Calu3 (cell line): ENCODE results near the gene NR1D1. TPM values are rescaled to one million over a fixed set of nuclear protein-coding genes. Genes with fewer than 3 reads are reported as not detected.

Experiments used
- BruUV-seq: library from RNA; stranded (reverse); fragments of 400-500 nt; replicated peaks from 2 replicates; lab custom pipeline; 2021; lab: Mats Ljungman, UMichigan
- CTCF ChIA-PET: fragments of 300-600 bp; sonication (Branson Sonifier 250); formaldehyde crosslinking; loops from one replicate; lab custom pipeline; 2022; ENCODE audit warnings: antibody characterized with exemption; lab: Charles Lee
- DNase-seq: peaks from one replicate; pipeline ENCODE4 v3.0.0; 2022
- H3K27ac Mint-ChIP-seq: one replicate; pipeline ENCODE4 v1.8.0; 2022; ENCODE audit warnings: mixed read lengths; ENCODE audit not compliant: unreplicated experiment
- H3K27me3 Mint-ChIP-seq: one replicate; pipeline ENCODE4 v1.8.0; 2022; ENCODE audit warnings: mixed read lengths; ENCODE audit not compliant: unreplicated experiment
- H3K36me3 Mint-ChIP-seq: one replicate; pipeline ENCODE4 v1.8.0; 2022; ENCODE audit warnings: mild to moderate bottlenecking, moderate library complexity, mixed read lengths; ENCODE audit not compliant: insufficient read depth, unreplicated experiment
- H3K4me1 Mint-ChIP-seq: one replicate; pipeline ENCODE4 v1.8.0; 2022; ENCODE audit warnings: mild to moderate bottlenecking, low read depth, mixed read lengths; ENCODE audit not compliant: unreplicated experiment
- H3K4me3 Mint-ChIP-seq: one replicate; pipeline ENCODE4 v1.8.0; 2022; ENCODE audit warnings: mild to moderate bottlenecking, low read depth, moderate library complexity, mixed read lengths; ENCODE audit not compliant: unreplicated experiment
- H3K9me3 Mint-ChIP-seq: one replicate; pipeline ENCODE4 v1.8.0; 2022; ENCODE audit warnings: low read depth, mixed read lengths; ENCODE audit not compliant: unreplicated experiment
- intact Hi-C: fragments of 100-400 bp; cut with micrococcal nuclease; formaldehyde crosslinking; loops from one replicate; pipeline ENCODE4 v1.10.0; 2022; ENCODE audit not compliant: unreplicated experiment
- total RNA-seq: library from RNA; stranded (reverse); gene quantifications from 2 replicates; pipeline ENCODE4 v1.2.3, GENCODE V29; 2022
- TF ChIP-seq, protein P1 (sequence below): fragments of 200-600 bp; IDR thresholded peaks from one replicate; pipeline ENCODE4 v1.8.0; 2022; ENCODE audit warnings: antibody characterized with exemption; ENCODE audit not compliant: unreplicated experiment

The NR1D1 gene
- total RNA-seq, 1 experiment from 2014 or later, result 36.4 TPM

GRCh38 chr17:40097931-40098845, 2.2 kb downstream of the NR1D1 start:
- H3K27ac Mint-ChIP-seq, result peak overlapping the region; percentile 85
- intact Hi-C loops, result loop anchor here (5.0 kb wide), 2 partner anchors 391 to 481 kb away; no protein-coding TSS in a partner anchor
- no TSS peak for BruUV-seq
- peaks cover 64% of the 10 kb centered on the region for H3K4me1 Mint-ChIP-seq
- H3K27me3 Mint-ChIP-seq, result no peaks in the 10 kb centered on the region
- TF ChIP-seq, protein P1, sequence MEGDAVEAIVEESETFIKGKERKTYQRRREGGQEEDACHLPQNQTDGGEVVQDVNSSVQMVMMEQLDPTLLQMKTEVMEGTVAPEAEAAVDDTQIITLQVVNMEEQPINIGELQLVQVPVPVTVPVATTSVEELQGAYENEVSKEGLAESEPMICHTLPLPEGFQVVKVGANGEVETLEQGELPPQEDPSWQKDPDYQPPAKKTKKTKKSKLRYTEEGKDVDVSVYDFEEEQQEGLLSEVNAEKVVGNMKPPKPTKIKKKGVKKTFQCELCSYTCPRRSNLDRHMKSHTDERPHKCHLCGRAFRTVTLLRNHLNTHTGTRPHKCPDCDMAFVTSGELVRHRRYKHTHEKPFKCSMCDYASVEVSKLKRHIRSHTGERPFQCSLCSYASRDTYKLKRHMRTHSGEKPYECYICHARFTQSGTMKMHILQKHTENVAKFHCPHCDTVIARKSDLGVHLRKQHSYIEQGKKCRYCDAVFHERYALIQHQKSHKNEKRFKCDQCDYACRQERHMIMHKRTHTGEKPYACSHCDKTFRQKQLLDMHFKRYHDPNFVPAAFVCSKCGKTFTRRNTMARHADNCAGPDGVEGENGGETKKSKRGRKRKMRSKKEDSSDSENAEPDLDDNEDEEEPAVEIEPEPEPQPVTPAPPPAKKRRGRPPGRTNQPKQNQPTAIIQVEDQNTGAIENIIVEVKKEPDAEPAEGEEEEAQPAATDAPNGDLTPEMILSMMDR, result no peak
- CTCF ChIA-PET, result interaction anchor here (0.6 to 16.6 kb wide), 56 partner anchors 9 to 898 kb away, joined by 3 to 1006 read pairs (median 4); partner anchors contain the start of genes CASC3, CDC6, CSF3 and ERBB2
- H3K4me3 Mint-ChIP-seq, result peak overlapping the region; percentile 80
- H3K9me3 Mint-ChIP-seq, result no peaks in the 10 kb centered on the region
- DNase-seq, result peak; percentile 87
- peaks cover 86% of the 10 kb centered on the region for H3K36me3 Mint-ChIP-seq

DNA sequence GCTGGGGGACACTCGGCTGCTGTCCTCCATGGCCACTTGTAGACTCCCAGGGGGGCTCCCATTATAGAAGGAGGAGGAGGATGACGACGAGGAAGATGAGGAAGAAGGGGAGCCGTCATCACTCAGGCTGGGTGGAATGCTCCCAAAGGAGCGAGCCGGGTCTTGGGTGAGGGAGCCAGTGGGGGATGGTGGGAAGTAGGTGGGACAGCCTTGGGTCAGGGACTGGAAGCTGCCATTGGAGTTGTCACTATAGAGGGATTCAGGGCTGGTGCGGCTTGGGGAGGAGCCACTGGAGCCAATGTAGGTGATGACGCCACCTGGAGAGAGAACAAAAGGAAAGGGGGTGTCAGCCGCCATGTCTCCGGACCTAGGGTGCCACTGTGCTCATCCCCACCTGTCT, 3.3 kb downstream of the NR1D1 start:
- DNase-seq, result no peak
- no peaks in the 10 kb centered on the region for H3K9me3 Mint-ChIP-seq
- H3K36me3 Mint-ChIP-seq, result peaks cover 85% of the 10 kb centered on the region
- peak overlapping the region; percentile 1 for H3K27ac Mint-ChIP-seq
- CTCF ChIA-PET, result interaction anchor here (0.5 to 16.6 kb wide), 10 partner anchors 16 to 367 kb away, joined by 4 to 1006 read pairs (median 8); partner anchors contain the start of genes CSF3, MED24 and THRA
- H3K27me3 Mint-ChIP-seq, result no peaks in the 10 kb centered on the region
- BruUV-seq, result no TSS peak
- H3K4me3 Mint-ChIP-seq, result no peak overlapping the region
- H3K4me1 Mint-ChIP-seq, result peaks cover 54% of the 10 kb centered on the region
- intact Hi-C loops, result loop anchor here (5.0 kb wide), 2 partner anchors 390 to 480 kb away; no protein-coding TSS in a partner anchor
- TF ChIP-seq, protein P1, result no peak

GRCh38 chr17:40095944-40096791, 4.2 kb downstream of the NR1D1 start:
- peaks cover 45% of the 10 kb centered on the region for H3K4me1 Mint-ChIP-seq

More at GRCh38 chr17:40095944-40096791, 4.2 kb downstream of the NR1D1 start:
- Mint-ChIP-seq H3K4me3 (no peak overlapping the region), H3K36me3 (peaks cover 77% of the 10 kb centered on the region), H3K9me3 (no peaks in the 10 kb centered on the region), H3K27me3 (no peaks in the 10 kb centered on the region), H3K27ac (no peak overlapping the region)
- TF ChIP-seq, protein P1, result no peak
- CTCF ChIA-PET, result interaction anchor here (0.7 to 16.6 kb wide), 5 partner anchors 17 to 1358 kb away, joined by 3 to 1006 read pairs (median 7); partner anchors contain the start of genes MED24 and THRA
- intact Hi-C loops, result loop anchor here (5.0 kb wide), 2 partner anchors 389 to 479 kb away; no protein-coding TSS in a partner anchor
- no TSS peak for BruUV-seq
- no peak for DNase-seq
